Tracheal epithelial cell (primary cell): Measurements from ENCODE around the gene KDM4F. TPM values are rescaled to one million over a fixed set of nuclear protein-coding genes. Genes with fewer than 3 reads are reported as not detected.

Source experiments
- total RNA-seq: library from RNA; depleted of rRNA; stranded (reverse); fragments of >200 nt; gene quantifications from 2 replicates; pipeline ENCODE4 v1.2.1, GENCODE V29; 2014

KDM4F gene
- not detected in 2 replicates for total RNA-seq

DNA sequence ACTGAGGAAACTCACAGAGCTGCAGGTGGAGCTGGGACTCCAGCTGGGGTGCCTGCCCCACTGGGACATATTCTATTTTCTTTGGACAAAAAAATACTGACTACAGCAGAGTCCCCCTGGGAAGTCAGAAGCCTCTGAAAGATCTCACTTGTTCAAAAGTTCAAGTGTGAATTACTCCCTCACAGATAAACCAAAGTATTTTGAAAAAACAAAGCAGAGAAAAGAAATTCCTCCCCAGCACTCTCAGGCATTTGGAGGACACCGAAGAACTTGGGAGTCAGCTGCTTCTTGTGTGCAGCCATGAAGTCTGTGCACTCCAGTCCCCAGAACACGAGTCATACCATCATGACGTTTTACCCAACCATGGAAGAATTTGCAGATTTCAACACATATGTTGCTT is at the start of gene KDM4F:
TSS of gene KDM4F (plus strand) at position 301 of the 400 bp plus-strand sequence.

GRCh38 chr11:95024958-95025357 is 24.3 kb upstream of the KDM4F start, which contains the start of gene KDM4E:
Gene KDM4E, plus strand, starts transcription at chr11:95025258. Its CDS starts 300 bp downstream, at chr11:95025558.

GRCh38 chr11:95066716-95067038 is 17.5 kb downstream of the KDM4F start, which contains the start of gene SRSF8:
Gene SRSF8, plus strand, starts transcription at chr11:95066919. Its CDS starts 308 bp downstream, at chr11:95067227.

DNA sequence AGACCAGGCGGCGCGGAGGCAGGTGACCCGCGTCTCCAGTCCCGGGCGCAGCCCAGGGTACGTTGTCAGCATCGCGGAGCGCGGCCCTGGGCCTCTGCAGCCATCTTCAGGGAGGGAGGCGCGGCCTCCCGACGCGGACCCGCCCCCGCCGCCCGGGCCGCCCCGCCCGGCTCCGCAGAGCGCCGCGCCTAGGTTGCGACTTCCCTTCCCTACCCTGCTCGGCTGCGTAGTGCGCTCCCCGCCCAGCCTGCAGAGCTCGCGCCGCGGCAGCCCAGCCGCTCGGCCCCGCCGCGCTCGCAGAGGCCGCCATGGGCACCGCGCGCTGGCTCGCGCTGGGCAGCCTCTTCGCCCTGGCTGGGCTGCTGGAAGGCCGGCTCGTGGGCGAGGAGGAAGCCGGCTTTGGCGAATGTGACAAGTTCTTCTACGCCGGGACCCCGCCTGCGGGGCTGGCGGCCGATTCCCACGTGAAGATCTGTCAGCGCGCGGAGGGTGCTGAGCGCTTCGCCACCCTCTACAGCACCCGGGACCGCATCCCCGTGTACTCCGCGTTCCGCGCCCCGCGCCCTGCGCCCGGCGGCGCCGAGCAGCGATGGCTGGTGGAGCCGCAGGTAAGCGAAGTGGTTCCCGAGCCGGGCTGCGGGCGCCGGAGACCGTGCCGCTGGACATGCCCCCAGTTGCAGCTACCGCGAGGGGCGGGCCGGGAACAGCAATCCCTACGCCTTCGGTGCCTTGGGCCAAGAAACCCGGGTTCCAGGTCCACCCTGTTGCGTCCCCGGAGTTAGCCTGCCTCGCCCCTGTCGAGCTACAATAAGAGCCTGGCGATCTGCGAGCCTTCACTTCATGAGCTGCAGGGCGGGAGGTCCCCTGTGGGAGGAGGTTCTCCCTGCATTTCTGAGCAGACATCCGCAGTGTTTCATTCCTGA is 40.7 kb downstream of the KDM4F start, which contains the start of gene ENDOD1:
TSS of gene ENDOD1 (plus strand) at position 227 of the 923 bp plus-strand sequence. CDS start at position 309, 82 bp downstream.

Other genes with a start within 250 kb of the KDM4F start
- 33.0 and 36.4 TPM in 2 replicates for gene CWC15, start 75.9 kb upstream of the KDM4F start, total RNA-seq
- gene KDM4D, start 75.7 kb upstream of the KDM4F start, total RNA-seq = 0.24 and 1.1 TPM in 2 replicates
- gene KDM4E, start 24.2 kb upstream of the KDM4F start, total RNA-seq = not detected in 2 replicates
- 16.1 and 21.7 TPM in 2 replicates for gene SRSF8, start 17.5 kb downstream of the KDM4F start, total RNA-seq
- 99.7 and 102 TPM in 2 replicates for gene ENDOD1, start 40.4 kb downstream of the KDM4F start, total RNA-seq
- 7.7 and 37.1 TPM in 2 replicates for gene SESN3, start 181.8 kb downstream of the KDM4F start, total RNA-seq